HUES6 (cell line): ENCODE measurements around the gene MS4A5.
"Not testable (repeated sequence)": the region's sequence is repeated elsewhere in the genome, so short reads cannot be mapped to it uniquely, and the experiment has no call there.

Experiments
- H3K27ac ChIP-seq: 2 replicates; pipeline ENCODE4 v1.7.0; 2013; ENCODE audit warnings: low read depth, mild to moderate bottlenecking, low read length, inconsistent platforms
- H3K27me3 ChIP-seq: 2 replicates; pipeline ENCODE4 v1.6.1; 2013; ENCODE audit warnings: low read length; ENCODE audit not compliant: control insufficient read depth, insufficient read depth
- H3K36me3 ChIP-seq: 2 replicates; pipeline ENCODE4 v1.6.1; 2013; ENCODE audit warnings: low read length; ENCODE audit not compliant: control insufficient read depth, insufficient read depth
- H3K4me1 ChIP-seq: 2 replicates; pipeline ENCODE4 v1.6.1; 2013; ENCODE audit warnings: low read length; ENCODE audit not compliant: control insufficient read depth, insufficient read depth
- H3K4me3 ChIP-seq: 2 replicates; pipeline ENCODE4 v1.5.1; 2013; ENCODE audit warnings: low read depth, low read length
- H3K9ac ChIP-seq: one replicate; pipeline ENCODE4 v1.6.1; 2013; ENCODE audit warnings: mild to moderate bottlenecking, low read length
- H3K9me3 ChIP-seq: 2 replicates; pipeline ENCODE4 v1.6.1; 2013; ENCODE audit warnings: low read depth, low read length; ENCODE audit not compliant: control insufficient read depth, insufficient read depth

Gene MS4A5

DNA sequence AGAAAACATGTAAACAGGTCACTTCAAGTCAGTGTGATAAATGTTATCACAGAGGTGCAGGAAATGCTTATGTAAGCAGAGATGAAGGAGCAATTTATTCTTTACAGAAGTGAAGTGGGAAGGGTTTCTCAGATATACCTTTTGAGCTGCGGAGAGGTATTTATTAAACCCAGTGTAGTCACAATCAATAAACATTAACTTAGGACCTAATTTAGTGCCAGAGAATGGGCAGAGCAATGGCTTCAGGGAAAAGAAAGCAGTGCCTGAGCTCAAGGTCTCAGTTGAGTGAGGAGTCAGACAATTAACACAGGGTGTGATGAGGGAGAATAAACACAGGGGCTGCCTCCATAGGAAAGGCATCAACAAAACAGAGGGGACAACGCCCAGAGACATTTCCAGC is 1.9 kb downstream of the MS4A5 start:
- no peaks in the 10 kb centered on the region for H3K9me3 ChIP-seq
- H3K4me1 ChIP-seq = no peaks in the 10 kb centered on the region
- no peaks in the 10 kb centered on the region for H3K36me3 ChIP-seq
- H3K4me3 ChIP-seq = no peak overlapping the region
- H3K27me3 ChIP-seq = no peaks in the 10 kb centered on the region
- H3K27ac ChIP-seq = no peak overlapping the region
- no peak overlapping the region for H3K9ac ChIP-seq

DNA sequence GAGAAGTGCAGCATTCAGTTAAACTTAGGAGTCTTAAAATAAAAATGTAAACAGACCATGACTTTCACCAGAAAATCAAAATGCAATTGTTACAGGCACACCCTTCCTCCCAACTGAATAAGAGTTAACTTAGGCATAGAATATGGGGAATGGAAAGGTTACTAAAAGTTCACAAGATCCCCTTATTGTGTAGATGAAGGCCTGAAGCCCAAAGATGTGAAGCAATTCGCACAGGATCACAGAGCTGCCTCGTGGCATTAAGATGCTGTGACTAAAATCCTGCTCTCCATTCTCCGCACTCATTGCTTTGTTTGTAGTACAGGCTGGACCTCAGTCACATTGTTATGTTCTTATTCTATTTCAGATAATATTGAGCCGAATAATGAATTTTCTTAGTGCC is 4.0 kb downstream of the MS4A5 start:
- H3K27me3 ChIP-seq = no peaks in the 10 kb centered on the region
- no peaks in the 10 kb centered on the region for H3K9me3 ChIP-seq
- no peaks in the 10 kb centered on the region for H3K4me1 ChIP-seq
- H3K9ac ChIP-seq = no peak overlapping the region
- H3K27ac ChIP-seq = no peak overlapping the region
- H3K36me3 ChIP-seq = no peaks in the 10 kb centered on the region
- no peak overlapping the region for H3K4me3 ChIP-seq

DNA sequence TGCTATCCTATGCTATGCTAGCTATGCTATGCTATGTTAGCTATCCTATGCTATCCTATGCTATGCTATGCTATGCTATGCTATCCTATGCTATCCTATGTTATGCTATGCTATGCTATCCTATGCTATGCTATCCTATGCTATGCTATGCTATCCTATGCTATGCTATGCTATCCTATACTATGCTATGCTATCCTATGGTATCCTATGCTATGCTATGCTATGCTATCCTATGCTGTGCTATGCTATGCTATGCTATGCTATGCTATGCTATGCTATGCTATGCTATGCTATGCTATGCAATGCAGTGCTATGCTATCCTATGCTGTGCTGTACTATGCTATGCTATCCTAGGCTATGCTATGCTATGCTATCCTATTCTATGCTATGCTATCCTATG is 17.7 kb downstream of the MS4A5 start:
- no peak overlapping the region for H3K27ac ChIP-seq
- H3K27me3 ChIP-seq = no peaks in the 10 kb centered on the region
- peaks cover 5% of the 10 kb centered on the region; the same call in 1 of the 2 replicates for H3K9me3 ChIP-seq
- no peaks in the 10 kb centered on the region for H3K36me3 ChIP-seq
- H3K9ac ChIP-seq = no peak overlapping the region
- H3K4me1 ChIP-seq = no peaks in the 10 kb centered on the region
- no peak overlapping the region for H3K4me3 ChIP-seq

DNA sequence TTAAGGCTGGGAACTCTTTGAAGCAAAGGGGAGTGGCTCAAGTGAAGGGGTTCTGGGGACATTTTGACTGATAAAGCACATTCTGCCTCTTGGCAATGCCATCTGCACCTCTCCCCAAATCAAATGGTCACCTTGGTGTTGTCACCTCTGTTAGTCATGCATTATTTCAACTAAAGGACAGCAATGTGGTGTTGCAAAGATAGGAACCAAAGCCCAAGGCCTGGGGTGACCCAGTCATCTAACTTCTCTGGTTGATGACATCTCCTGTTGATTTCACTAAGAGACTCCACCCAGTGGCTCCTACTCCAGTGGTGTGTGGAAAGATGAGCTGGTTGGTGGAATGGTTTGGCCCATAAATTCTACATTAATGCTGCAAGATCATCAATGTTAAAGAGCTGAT is 18.5 kb downstream of the MS4A5 start:
- Histone ChIP-seq H3K9ac (no peak overlapping the region), H3K4me1 (no peaks in the 10 kb centered on the region), H3K9me3 (peaks cover 5% of the 10 kb centered on the region; the same call in 1 of the 2 replicates), H3K4me3 (no peak overlapping the region), H3K36me3 (no peaks in the 10 kb centered on the region), H3K27me3 (no peaks in the 10 kb centered on the region), H3K27ac (no peak overlapping the region)

DNA sequence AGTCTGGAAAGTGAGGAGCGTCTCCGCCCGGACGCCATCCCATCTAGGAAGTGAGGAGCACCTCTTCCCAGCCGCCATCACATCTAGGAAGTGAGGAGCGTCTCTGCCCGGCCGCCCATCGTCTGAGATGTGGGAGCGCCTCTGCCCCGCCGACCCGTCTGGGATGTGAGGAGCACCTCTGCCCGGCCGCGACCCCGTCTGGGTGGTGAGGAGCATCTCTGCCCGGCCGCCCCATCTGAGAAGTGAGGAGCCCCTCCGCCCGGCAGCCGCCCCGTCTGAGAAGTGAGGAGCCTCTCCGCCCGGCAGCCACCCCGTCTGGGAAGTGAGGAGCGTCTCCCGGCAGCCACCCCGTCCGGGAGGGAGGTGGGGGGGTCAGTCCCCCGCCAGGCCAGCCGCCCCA is 21.8 kb downstream of the MS4A5 start:
- H3K27ac ChIP-seq, H3K36me3 ChIP-seq, H3K27me3 ChIP-seq, H3K9ac ChIP-seq, H3K9me3 ChIP-seq, H3K4me3 ChIP-seq, H3K4me1 ChIP-seq: not testable (repeated sequence)

DNA sequence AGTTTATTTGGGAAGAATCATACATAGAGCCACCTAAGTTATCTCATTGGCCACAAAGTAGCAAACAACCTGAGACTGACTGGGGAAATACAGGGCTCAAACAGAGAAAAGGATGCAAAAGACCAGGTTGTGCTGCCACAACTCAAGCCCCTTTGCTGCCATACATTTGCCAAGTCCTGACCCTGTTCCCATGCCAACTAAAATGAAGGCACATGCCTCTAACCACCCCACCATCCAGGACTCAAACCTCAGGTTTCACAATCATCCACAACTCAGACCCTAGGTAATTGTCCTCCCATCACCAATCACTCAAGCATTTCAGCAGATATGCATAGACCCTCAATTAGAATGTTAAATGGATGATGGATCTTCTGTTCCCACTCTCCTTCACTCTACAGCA is 24.8 kb downstream of the MS4A5 start:
- Histone ChIP-seq H3K27me3 (no peaks in the 10 kb centered on the region), H3K4me1 (no peaks in the 10 kb centered on the region), H3K9me3 (peaks cover 5% of the 10 kb centered on the region; the same call in 1 of the 2 replicates), H3K4me3 (no peak overlapping the region), H3K36me3 (no peaks in the 10 kb centered on the region), H3K27ac (no peak overlapping the region), H3K9ac (no peak overlapping the region)

DNA sequence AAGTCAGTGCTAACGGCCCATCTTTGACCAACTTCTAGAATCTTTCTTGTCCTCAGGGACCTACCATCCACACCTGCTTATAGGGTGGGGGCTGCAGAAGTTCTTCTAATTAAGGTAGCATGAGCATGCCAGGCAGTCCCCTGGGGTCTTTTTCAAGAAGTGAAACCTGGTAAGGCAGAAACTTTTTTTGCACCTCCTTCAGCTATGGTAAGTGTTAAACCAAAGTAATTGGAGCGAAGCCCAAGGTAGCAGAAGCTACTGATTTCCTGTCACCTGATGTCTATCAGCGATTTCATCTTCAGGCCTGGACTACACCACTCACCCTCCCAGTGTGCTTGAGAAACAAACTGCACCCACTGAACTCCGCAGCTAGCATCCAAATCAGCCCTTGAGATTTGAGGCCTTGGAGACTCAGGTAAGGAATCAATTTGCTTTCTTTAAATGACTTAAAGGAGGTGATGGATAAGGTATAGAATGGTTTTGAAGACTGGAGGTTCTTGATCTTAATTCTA is 26.2 kb downstream of the MS4A5 start, which contains the start of gene MS4A1:
TSS of gene MS4A1 (plus strand) at position 317 of the 512 bp plus-strand sequence. CDS start 6,528 bp downstream, outside the sequence.
- Histone ChIP-seq H3K4me1 (no peaks in the 10 kb centered on the region), H3K9me3 (peaks cover under 1% of the 10 kb centered on the region; the same call in 1 of the 2 replicates), H3K9ac (no peak within 1 kb of the TSS), H3K27me3 (no peaks in the 10 kb centered on the region), H3K36me3 (no peaks in the 10 kb centered on the region), H3K27ac (no peak within 1 kb of the TSS), H3K4me3 (no peak within 1 kb of the TSS)

DNA sequence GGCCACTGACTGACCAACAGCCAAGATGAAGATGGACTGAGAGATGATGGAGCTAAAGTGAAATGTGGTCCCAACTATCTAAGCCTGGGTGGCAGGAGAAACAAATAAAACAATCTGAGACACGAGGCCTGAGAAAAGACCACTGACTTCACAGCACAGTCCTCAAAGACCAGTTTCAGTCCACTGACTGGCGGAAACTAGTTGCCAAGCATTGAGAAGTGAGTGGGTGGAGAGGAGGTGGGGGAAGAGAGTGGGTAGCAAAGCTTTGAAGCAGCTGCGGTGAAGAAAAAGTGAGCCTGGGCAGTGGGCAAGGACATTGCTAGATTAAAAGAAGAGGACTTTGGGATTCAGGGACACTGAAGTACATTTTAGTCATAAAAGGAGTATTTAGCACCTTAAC is 28.2 kb downstream of the MS4A5 start:
- Histone ChIP-seq H3K4me3 (no peak overlapping the region), H3K9me3 (no peaks in the 10 kb centered on the region), H3K36me3 (no peaks in the 10 kb centered on the region), H3K4me1 (no peaks in the 10 kb centered on the region), H3K27ac (no peak overlapping the region), H3K9ac (no peak overlapping the region), H3K27me3 (no peaks in the 10 kb centered on the region)

DNA sequence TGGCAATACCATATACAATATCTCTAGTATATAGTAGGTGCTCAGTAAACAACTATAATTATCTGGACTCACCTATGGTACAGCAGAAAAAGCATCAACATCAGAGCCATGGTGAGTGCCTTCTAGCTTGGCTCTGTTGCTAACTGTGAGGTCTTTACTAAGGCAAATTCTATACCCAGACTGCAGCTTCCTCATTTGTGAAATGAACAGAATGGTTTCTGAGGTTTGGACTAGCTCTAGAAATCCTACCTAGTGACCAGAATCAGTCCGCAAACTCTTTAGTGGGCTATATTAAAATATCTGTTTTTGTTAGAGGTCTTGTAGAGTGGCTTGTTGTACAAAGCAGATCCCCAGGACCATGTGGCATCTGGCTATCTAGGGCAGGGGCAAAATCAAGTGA is 30.0 kb downstream of the MS4A5 start:
- H3K27me3 ChIP-seq = no peaks in the 10 kb centered on the region
- H3K9me3 ChIP-seq = no peaks in the 10 kb centered on the region
- H3K36me3 ChIP-seq = no peaks in the 10 kb centered on the region
- H3K9ac ChIP-seq = no peak overlapping the region
- H3K27ac ChIP-seq = no peak overlapping the region
- no peak overlapping the region for H3K4me3 ChIP-seq
- no peaks in the 10 kb centered on the region for H3K4me1 ChIP-seq

DNA sequence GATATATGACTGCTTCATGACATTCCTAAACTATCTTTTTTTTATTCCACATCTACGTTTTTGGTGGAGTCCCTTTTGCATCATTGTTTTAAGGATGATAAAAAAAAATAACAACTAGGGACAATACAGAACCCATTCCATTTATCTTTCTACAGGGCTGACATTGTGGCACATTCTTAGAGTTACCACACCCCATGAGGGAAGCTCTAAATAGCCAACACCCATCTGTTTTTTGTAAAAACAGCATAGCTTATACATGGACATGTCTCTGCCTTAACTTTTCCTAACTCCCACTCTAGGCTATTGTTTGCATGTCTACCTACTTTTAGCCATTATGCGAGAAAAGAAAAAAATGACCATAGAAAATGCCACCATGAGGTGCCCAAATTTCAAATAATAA is 39.5 kb downstream of the MS4A5 start:
- H3K9me3 ChIP-seq = no peaks in the 10 kb centered on the region
- no peak overlapping the region for H3K9ac ChIP-seq
- H3K36me3 ChIP-seq = no peaks in the 10 kb centered on the region
- no peak overlapping the region for H3K4me3 ChIP-seq
- H3K27ac ChIP-seq = no peak overlapping the region
- no peaks in the 10 kb centered on the region for H3K27me3 ChIP-seq
- no peaks in the 10 kb centered on the region for H3K4me1 ChIP-seq

DNA sequence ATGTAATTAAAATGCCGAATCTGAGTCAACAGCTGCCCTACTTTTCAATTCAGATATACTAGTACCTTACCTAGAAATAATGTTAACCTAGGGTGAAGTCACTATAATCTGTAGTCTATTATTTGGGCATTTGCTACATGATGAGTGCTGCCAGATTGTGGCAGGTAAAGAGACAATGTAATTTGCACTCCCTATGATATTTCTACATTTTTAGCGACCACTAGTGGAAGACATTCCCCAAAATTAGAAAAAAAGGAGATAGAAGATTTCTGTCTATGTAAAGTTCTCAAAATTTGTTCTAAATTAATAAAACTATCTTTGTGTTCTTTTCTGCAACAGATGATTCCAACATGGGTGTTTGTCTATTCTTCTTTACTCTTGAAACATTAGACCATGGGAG is 40.4 kb downstream of the MS4A5 start:
- no peaks in the 10 kb centered on the region for H3K36me3 ChIP-seq
- no peaks in the 10 kb centered on the region for H3K9me3 ChIP-seq
- H3K27me3 ChIP-seq = no peaks in the 10 kb centered on the region
- no peaks in the 10 kb centered on the region for H3K4me1 ChIP-seq
- H3K4me3 ChIP-seq = no peak overlapping the region
- no peak overlapping the region for H3K27ac ChIP-seq
- H3K9ac ChIP-seq = no peak overlapping the region

DNA sequence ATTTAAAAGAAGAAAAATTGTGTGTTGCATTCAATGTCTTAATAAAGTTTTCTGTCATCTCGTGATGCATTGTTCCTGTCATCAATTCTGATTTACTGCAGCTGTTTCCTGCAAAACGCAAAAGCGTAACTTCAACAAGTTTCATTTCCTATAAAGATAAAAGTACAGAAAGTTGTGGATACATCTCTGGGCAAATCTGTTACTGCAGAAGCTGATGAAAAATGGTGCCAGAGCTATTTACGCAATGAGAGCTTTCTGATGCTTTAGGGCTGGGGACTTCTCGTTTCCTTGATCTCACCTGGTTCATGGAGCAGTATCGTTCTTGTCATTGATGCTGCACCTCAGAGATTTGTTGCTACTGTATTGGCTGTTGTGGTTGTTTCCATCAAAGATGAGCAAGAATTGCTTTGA is 47.7 kb downstream of the MS4A5 start:
- Histone ChIP-seq H3K4me1 (no peaks in the 10 kb centered on the region), H3K27ac (no peak overlapping the region), H3K4me3 (no peak overlapping the region), H3K36me3 (no peaks in the 10 kb centered on the region), H3K9me3 (no peaks in the 10 kb centered on the region), H3K9ac (no peak overlapping the region), H3K27me3 (no peaks in the 10 kb centered on the region)
